Effector memory CD4-positive, alpha-beta T cell (primary cell): Measurements from ENCODE around the gene CCDC148.
"Not testable (repeated sequence)": the region's sequence is repeated elsewhere in the genome, so short reads cannot be mapped to it uniquely, and the experiment has no call there.

Source experiments
- DNase-seq, 3 donors: peaks; one replicate each; pipeline ENCODE4 v3.0.0-alpha.2; 2020
- H3K27ac ChIP-seq: 2 replicates; pipeline ENCODE4 v1.7.0; 2013; ENCODE audit warnings: mild to moderate bottlenecking, low read length, moderate library complexity; ENCODE audit not compliant: insufficient read depth, poor library complexity, severe bottlenecking
- H3K27me3 ChIP-seq: replicated peaks from 2 replicates; pipeline ENCODE4 v1.7.0; 2013; ENCODE audit warnings: mild to moderate bottlenecking, low read length; ENCODE audit not compliant: insufficient read depth, control insufficient read depth, poor library complexity, severe bottlenecking
- H3K36me3 ChIP-seq: 2 replicates; pipeline ENCODE4 v1.7.0; 2013; ENCODE audit warnings: mild to moderate bottlenecking, low read length, moderate library complexity; ENCODE audit not compliant: control insufficient read depth, insufficient read depth
- H3K4me1 ChIP-seq: 2 replicates; pipeline ENCODE4 v1.7.0; 2013; ENCODE audit warnings: low read length, mild to moderate bottlenecking; ENCODE audit not compliant: control insufficient read depth, insufficient read depth, poor library complexity, severe bottlenecking
- H3K4me3 ChIP-seq: 2 replicates; pipeline ENCODE4 v1.7.0; 2013; ENCODE audit warnings: low read length, low read depth, mild to moderate bottlenecking; ENCODE audit not compliant: insufficient read depth, poor library complexity, severe bottlenecking
- H3K9me3 ChIP-seq: 2 replicates; pipeline ENCODE4 v1.7.0; 2013; ENCODE audit warnings: mild to moderate bottlenecking, low read length, moderate library complexity; ENCODE audit not compliant: control insufficient read depth

CCDC148 gene

GRCh38 chr2:158380746-158381145 lies 75.8 kb downstream of the CCDC148 start:
- Histone ChIP-seq H3K27me3 (no peaks in the 10 kb centered on the region), H3K4me3 (no peak overlapping the region), H3K4me1 (no peaks in the 10 kb centered on the region), H3K9me3 (no peaks in the 10 kb centered on the region), H3K27ac (no peak overlapping the region), H3K36me3 (no peaks in the 10 kb centered on the region)
- no peak for DNase-seq

- no peak overlapping the region for H3K4me3 ChIP-seq
- no peaks in the 10 kb centered on the region for H3K27me3 ChIP-seq
- no peak for DNase-seq
- no peak overlapping the region for H3K27ac ChIP-seq
- H3K9me3 ChIP-seq, result no peaks in the 10 kb centered on the region
- no peaks in the 10 kb centered on the region for H3K36me3 ChIP-seq
- H3K4me1 ChIP-seq, result no peaks in the 10 kb centered on the region
Observed at GRCh38 chr2:158378926-158379325, 77.6 kb downstream of the CCDC148 start.

- no peak overlapping the region for H3K4me3 ChIP-seq
- H3K27me3 ChIP-seq, result no peaks in the 10 kb centered on the region
- H3K4me1 ChIP-seq, result no peaks in the 10 kb centered on the region
- no peaks in the 10 kb centered on the region for H3K36me3 ChIP-seq
- DNase-seq, result no peak
- no peaks in the 10 kb centered on the region for H3K9me3 ChIP-seq
- H3K27ac ChIP-seq, result no peak overlapping the region
Observed at GRCh38 chr2:158366342-158366741, 90.2 kb downstream of the CCDC148 start.

- Histone ChIP-seq H3K4me3 (no peak overlapping the region), H3K4me1 (no peaks in the 10 kb centered on the region), H3K9me3 (no peaks in the 10 kb centered on the region), H3K27me3 (no peaks in the 10 kb centered on the region), H3K27ac (no peak overlapping the region), H3K36me3 (no peaks in the 10 kb centered on the region)
- no peak for DNase-seq
Observed at GRCh38 chr2:158359846-158360245, 96.7 kb downstream of the CCDC148 start.

GRCh38 chr2:158357699-158358098 lies 98.9 kb downstream of the CCDC148 start:
- no peak overlapping the region for H3K4me3 ChIP-seq
- H3K9me3 ChIP-seq, result no peaks in the 10 kb centered on the region
- H3K27me3 ChIP-seq, result no peaks in the 10 kb centered on the region
- H3K27ac ChIP-seq, result no peak overlapping the region
- no peaks in the 10 kb centered on the region for H3K4me1 ChIP-seq
- no peaks in the 10 kb centered on the region for H3K36me3 ChIP-seq
- DNase-seq, result no peak

- no peaks in the 10 kb centered on the region for H3K4me1 ChIP-seq
- H3K9me3 ChIP-seq, result no peaks in the 10 kb centered on the region
- no peaks in the 10 kb centered on the region for H3K27me3 ChIP-seq
- H3K36me3 ChIP-seq, result no peaks in the 10 kb centered on the region
- DNase-seq, result no peak
- H3K27ac ChIP-seq, result no peak overlapping the region
- H3K4me3 ChIP-seq, result no peak overlapping the region
Observed at GRCh38 chr2:158357122-158357521, 99.4 kb downstream of the CCDC148 start.

- H3K9me3 ChIP-seq, H3K4me3 ChIP-seq, H3K27me3 ChIP-seq, H3K27ac ChIP-seq, H3K4me1 ChIP-seq, H3K36me3 ChIP-seq, DNase-seq: not testable (repeated sequence)
Observed at GRCh38 chr2:158351466-158351816, 105.1 kb downstream of the CCDC148 start.

GRCh38 chr2:158350751-158351465 lies 105.6 kb downstream of the CCDC148 start:
- H3K9me3 ChIP-seq, DNase-seq, H3K4me1 ChIP-seq, H3K27me3 ChIP-seq, H3K36me3 ChIP-seq, H3K4me3 ChIP-seq, H3K27ac ChIP-seq: not testable (repeated sequence)

GRCh38 chr2:158346032-158346431 lies 110.5 kb downstream of the CCDC148 start:
- no peak overlapping the region for H3K4me3 ChIP-seq
- H3K9me3 ChIP-seq, result no peaks in the 10 kb centered on the region
- H3K27me3 ChIP-seq, result no peaks in the 10 kb centered on the region
- H3K36me3 ChIP-seq, result no peaks in the 10 kb centered on the region
- H3K27ac ChIP-seq, result no peak overlapping the region
- no peaks in the 10 kb centered on the region for H3K4me1 ChIP-seq
- no peak for DNase-seq

DNA sequence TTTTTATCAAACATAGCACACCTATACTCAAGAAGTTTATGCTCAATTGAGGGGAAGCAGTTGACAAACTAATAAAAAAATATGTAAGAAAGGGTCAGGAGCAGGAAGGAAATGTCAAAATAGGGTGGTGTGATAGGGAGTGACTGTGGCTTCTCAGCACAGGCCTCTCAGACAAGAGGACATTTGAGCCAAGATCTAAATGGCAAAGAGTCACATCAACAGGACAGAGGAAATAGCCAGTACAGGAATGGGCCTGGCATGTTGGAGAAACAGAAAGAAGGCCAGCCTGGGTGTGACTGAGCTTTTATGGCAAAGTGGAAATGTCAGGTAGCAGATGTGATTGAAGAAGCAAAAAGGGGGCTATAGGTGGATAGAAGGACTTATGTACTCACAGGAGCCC lies 117.0 kb downstream of the CCDC148 start:
- Histone ChIP-seq H3K27me3 (no peaks in the 10 kb centered on the region), H3K36me3 (no peaks in the 10 kb centered on the region), H3K27ac (no peak overlapping the region), H3K4me3 (no peak overlapping the region), H3K9me3 (no peaks in the 10 kb centered on the region), H3K4me1 (no peaks in the 10 kb centered on the region)
- no peak for DNase-seq
